Suprapubic skin (tissue), 4 donors: ENCODE measurements around the gene CKS1B. TPM values are rescaled to one million over a fixed set of nuclear protein-coding genes. Genes with fewer than 3 reads are reported as not detected.

ENCODE experiments used
- DNase-seq, 2 donors: peaks; one replicate each; pipeline ENCODE4 v3.0.0-alpha.2; 2019; ENCODE audit warnings: low spot score in 2 of 2
- H3K27ac ChIP-seq: fragments of 200-600 bp; sonication (generic); one replicate; pipeline ENCODE4 v1.5.1; 2019
- H3K27me3 ChIP-seq: fragments of 200-600 bp; sonication (generic); one replicate; pipeline ENCODE4 v1.5.1; 2019
- H3K36me3 ChIP-seq: fragments of 200-600 bp; sonication (generic); one replicate; pipeline ENCODE4 v1.5.1; 2019
- H3K4me1 ChIP-seq: fragments of 200-600 bp; sonication (generic); one replicate; pipeline ENCODE4 v1.5.1; 2019
- H3K4me3 ChIP-seq: fragments of 200-600 bp; sonication (generic); one replicate; pipeline ENCODE4 v1.5.1; 2019; ENCODE audit warnings: mild to moderate bottlenecking
- H3K9me3 ChIP-seq: fragments of 200-600 bp; sonication (generic); one replicate; pipeline ENCODE4 v1.5.1; 2019
- CTCF ChIP-seq, 2 donors: fragments of 200-600 bp in 1 of 2; fragments of 450-650 bp in 1 of 2; sonication (generic) in 1 of 2; IDR thresholded peaks; one replicate each; pipeline ENCODE4 v1.5.1; 2016 to 2019; ENCODE audit warnings: antibody characterized with exemption in 2 of 2, mild to moderate bottlenecking in 1 of 2, moderate library complexity in 1 of 2
- EP300 ChIP-seq: sonication (generic); formaldehyde crosslinking; IDR thresholded peaks from one replicate; pipeline ENCODE4 v1.6.1; 2017; ENCODE audit warnings: antibody characterized with exemption
- POLR2A ChIP-seq, 2 donors: fragments of 450-650 bp; IDR thresholded peaks; one replicate each; pipeline ENCODE4 v1.6.1; 2017; ENCODE audit warnings: antibody characterized with exemption in 2 of 2, mild to moderate bottlenecking in 2 of 2, moderate library complexity in 2 of 2
- POLR2AphosphoS5 ChIP-seq, 3 donors: sonication (generic); formaldehyde crosslinking; IDR thresholded peaks; one replicate each; pipeline ENCODE4 v1.6.1; 2017; ENCODE audit warnings: antibody characterized with exemption in 3 of 3
- WGBS: methylation state at CpG from one replicate; pipeline ENCODE4 v1.1.5; 2018; 5-methylcytosine and 5-hydroxymethylcytosine counted together
- total RNA-seq, 4 donors: library from RNA; depleted of rRNA; stranded (reverse); fragments of >200 nt; gene quantifications; one replicate each; pipeline ENCODE4 v1.1.0, GENCODE V29; 2016

CKS1B gene
- total RNA-seq, 4 donors from 2014 or later = 37.8 to 55.4 (median 49.7) TPM

DNA sequence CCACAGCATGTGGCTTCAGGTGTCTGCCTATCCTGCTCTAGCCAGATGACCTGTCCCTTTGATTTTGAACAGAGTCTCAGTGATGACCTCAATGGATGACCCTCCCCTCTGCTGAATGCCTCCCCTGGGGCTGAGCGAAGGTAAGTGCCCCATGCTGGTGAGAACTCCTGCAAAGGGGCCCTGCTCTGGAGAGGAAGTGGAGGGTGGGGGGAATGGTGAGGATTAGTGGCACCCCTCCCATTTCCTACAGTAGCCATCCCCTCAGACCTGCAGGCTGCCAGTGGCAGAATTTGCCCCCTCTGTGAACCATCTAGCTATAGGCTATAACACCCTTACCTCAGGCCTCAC is 34.3 kb upstream of the CKS1B start:
- Histone ChIP-seq H3K9me3 (no peaks in the 10 kb centered on the region), H3K27me3 (no peaks in the 10 kb centered on the region), H3K27ac (peak overlapping the region; percentile 94), H3K36me3 (peaks cover 6% of the 10 kb centered on the region), H3K4me1 (peaks cover 84% of the 10 kb centered on the region), H3K4me3 (no peak overlapping the region)
- no peak for DNase-seq
- TF ChIP-seq CTCF (IDR thresholded peaks at IDR 0.05) (no peak), POLR2A (IDR thresholded peaks at IDR 0.05) (no peak), EP300 (no peak), POLR2AphosphoS5 (IDR thresholded peaks at IDR 0.05) (no peak)
- 50% methylated on average over 1 of the region's 1 CpG for WGBS

DNA sequence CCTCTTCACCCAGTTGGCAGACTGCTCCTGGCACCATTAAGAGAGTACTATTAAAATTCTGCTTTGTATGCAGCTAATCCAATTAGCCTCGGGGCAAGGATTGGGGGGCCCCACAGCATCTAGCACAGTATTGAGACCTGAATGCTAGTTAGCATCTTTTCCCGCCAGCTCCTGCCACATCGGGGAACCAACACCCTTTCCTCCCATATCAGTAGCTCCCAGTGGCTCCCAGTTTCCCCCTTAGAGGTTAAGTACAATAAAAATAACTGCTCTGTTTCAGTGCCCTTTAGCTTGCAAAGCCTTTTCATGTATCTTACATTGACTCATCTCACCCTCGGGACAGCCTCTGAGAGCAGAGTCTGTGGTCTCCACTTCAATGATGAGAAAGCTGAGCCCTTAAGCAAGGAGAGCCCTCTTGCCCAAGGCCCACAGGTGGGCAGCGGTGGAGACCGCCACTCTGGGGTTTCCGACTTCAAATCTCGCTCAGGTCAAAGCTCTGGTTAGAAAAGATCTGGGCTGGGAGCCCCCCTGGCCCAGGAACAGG is 33.8 kb upstream of the CKS1B start:
- no peaks in the 10 kb centered on the region for H3K27me3 ChIP-seq
- H3K4me1 ChIP-seq = peaks cover 80% of the 10 kb centered on the region
- DNase-seq = no peak
- peaks cover 11% of the 10 kb centered on the region for H3K36me3 ChIP-seq
- no peaks in the 10 kb centered on the region for H3K9me3 ChIP-seq
- peak overlapping the region; percentile 27 for H3K27ac ChIP-seq
- H3K4me3 ChIP-seq = no peak overlapping the region
- WGBS = 60% methylated on average over 8 of the region's 8 CpGs
- TF ChIP-seq CTCF (IDR thresholded peaks at IDR 0.05) (no peak), POLR2A (IDR thresholded peaks at IDR 0.05) (no peak), EP300 (no peak), POLR2AphosphoS5 (IDR thresholded peaks at IDR 0.05) (no peak)

- TF ChIP-seq CTCF (IDR thresholded peaks at IDR 0.05) = no peak
- TF ChIP-seq POLR2A (IDR thresholded peaks at IDR 0.05) = no peak
- TF ChIP-seq EP300 = no peak
- TF ChIP-seq POLR2AphosphoS5 (IDR thresholded peaks at IDR 0.05) = no peak
- no peak overlapping the region for H3K4me3 ChIP-seq
- H3K27ac ChIP-seq = peak overlapping the region; percentile 37
- DNase-seq = no peak
- no peaks in the 10 kb centered on the region for H3K27me3 ChIP-seq
- H3K36me3 ChIP-seq = peaks cover 19% of the 10 kb centered on the region
- peaks cover 73% of the 10 kb centered on the region for H3K4me1 ChIP-seq
- WGBS = 77% methylated on average over 5 of the region's 5 CpGs
- no peaks in the 10 kb centered on the region for H3K9me3 ChIP-seq
These were observed 33.0 kb upstream of the CKS1B start for GRCh38 chr1:154941333-154942013.

- peaks cover 57% of the 10 kb centered on the region for H3K4me1 ChIP-seq
These were observed 30.7 kb upstream of the CKS1B start for GRCh38 chr1:154943649-154944400.

More at GRCh38 chr1:154943649-154944400, 30.7 kb upstream of the CKS1B start:
- Histone ChIP-seq H3K36me3 (peaks cover 37% of the 10 kb centered on the region), H3K27me3 (no peaks in the 10 kb centered on the region), H3K27ac (peak overlapping the region; percentile 48), H3K9me3 (no peaks in the 10 kb centered on the region), H3K4me3 (no peak overlapping the region)
- peak; percentile 44 to 66 for TF ChIP-seq CTCF (IDR thresholded peaks at IDR 0.05)
- TF ChIP-seq POLR2AphosphoS5 (IDR thresholded peaks at IDR 0.05) = no peak
- DNase-seq = no peak
- WGBS = 48% methylated on average over 6 of the region's 6 CpGs
